ENCODE results near the gene TLCD5.

- TF ChIP-seq POLR2A (IDR thresholded peaks at IDR 0.05) (no peak), CTCF (IDR thresholded peaks at IDR 0.05) (no peak)
Observed at GRCh38 chr11:120289426-120289825, 35.7 kb upstream of the TLCD5 start.
